DMS153 (cell line): Measurements from ENCODE around the gene MRPL55.
"Not testable (repeated sequence)": the region's sequence is repeated elsewhere in the genome, so short reads cannot be mapped to it uniquely, and the experiment has no call there.

Experiments used
- DNase-seq: peaks from one replicate; lab custom pipeline; 2025; lab: John Stamatoyannopoulos, UW

MRPL55 gene

DNA sequence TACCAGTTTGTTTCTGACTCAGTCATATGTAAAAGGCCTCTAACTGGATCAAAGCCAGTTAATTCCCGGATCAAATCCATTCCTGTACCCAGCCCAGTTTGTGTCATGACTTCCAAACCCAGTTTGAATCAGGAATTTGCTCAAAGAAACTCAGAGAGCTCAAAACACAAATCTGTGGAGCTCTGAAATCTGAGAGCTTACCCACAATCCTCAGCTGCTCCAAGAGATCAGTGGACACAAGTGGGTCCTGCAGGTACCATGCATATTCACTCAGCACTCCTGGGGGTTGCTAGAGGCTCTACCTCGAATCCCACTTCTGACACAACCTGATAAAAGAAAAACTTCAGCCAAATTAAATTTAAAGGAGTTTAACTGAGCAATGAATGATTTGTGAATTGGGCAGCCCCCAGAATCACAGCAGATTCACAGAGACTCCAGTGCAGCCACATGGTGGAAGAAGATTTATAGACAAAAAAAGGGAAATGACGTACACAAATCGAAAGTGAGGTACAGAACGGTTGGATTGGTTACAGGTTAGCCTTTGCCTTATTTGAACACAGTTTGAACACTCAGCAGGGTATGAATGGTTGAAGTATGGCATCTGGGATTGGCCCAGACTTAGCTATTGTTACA is 11.9 kb upstream of the MRPL55 start:
- no peak for DNase-seq

DNA sequence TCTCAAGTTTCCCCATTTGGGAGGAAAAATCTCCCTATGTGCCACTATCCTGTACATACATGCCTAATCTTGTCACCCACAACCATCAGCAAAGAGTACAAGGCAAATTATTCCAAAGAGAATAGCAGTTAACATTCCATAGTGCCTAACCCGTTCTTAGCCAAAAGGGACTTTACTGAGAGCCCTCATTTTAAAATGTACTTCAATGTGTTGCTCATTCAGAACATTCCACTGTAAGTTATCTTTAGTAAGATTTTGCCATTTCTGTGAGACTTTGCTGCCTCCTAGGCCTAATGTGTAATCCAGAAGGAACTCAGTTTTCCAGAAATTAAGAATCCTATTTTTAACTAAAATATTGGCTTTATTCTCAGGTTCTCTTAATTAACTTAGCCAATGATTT is 11.3 kb upstream of the MRPL55 start:
- no peak for DNase-seq

- DNase-seq, result no peak
These were observed 8.9 kb upstream of the MRPL55 start for GRCh38 chr1:228118040-228118439.

- DNase-seq, result no peak
These were observed 8.2 kb upstream of the MRPL55 start for GRCh38 chr1:228117335-228117734.

DNA sequence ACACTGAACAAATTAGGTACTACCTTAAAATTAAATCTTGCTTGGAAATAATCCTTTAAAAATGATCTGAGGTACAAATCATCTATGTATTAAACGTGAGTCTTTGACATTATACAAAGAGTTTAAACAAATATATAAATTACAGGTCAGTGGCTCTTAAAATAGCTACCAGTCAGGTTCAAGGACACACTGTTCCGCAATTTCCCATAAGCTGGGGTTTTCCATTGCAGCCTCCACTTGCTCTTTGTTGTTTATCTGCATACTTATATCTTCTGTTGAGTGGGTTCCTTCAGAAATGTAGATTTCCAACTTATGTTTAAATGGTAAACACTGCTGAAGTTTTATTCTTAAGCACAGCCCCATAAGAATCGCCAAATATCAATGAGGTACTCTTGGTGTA is 5.7 kb upstream of the MRPL55 start:
- no peak for DNase-seq

DNA sequence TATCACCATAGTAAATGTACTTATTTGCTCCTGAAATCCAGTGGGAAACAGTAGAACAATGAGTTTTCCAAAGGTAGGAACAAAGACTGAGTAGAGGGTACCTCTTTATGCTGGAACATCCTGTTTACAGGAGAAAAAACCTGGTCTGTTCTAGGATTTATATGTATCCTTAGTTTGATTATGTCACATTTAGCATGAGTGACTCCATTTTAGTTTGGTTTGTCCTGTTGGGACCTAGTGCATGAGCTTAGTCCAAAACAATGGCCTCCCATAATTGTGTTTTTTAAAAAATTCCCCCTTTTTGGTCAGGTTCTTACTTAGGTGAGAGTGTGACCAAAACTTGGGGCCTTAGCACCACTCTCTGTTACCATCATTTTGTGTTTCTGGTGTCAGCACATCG is 3.5 kb upstream of the MRPL55 start:
- no peak for DNase-seq

DNA sequence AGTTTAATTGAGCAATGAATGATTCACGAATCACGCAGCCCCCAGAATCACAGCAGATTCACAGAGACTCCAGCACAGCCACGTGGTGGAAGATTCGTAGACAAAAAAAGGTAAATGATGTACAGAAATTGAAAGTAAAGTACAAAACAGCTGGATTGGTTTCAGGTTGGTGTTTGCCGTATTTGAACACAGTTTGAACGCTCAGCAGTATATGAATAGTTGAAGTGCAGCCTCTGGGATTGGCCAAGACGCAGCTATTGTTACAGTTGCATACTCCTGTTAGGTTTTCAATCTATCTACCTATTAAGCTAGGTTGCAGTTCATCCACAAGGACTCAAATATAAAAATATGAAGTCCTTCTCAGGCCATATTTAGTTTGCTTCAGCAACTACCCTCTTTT is 3.1 kb upstream of the MRPL55 start:
- DNase-seq, result no peak

DNA sequence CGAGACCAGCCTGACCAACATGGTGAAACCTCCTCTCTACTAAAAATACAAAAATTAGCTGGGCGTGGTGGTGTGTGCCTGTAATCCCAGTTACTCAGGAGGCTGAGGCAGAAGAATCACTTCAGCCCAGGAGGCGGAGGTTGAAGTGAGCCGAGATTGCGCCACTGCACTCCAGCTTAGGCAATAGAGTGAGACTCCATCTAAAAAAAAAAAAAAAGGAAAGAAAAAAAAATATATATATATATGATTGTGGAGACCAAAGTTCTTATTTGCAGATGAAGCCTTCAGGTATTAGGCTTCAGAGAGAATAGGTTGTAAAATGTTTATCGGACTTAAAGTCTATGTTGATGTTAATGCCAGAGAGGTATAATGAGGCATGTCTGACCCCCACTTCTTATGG is 2.2 kb upstream of the MRPL55 start:
- DNase-seq, result not testable (repeated sequence)

GRCh38 chr1:228110556-228110955 is 1.5 kb upstream of the MRPL55 start:
- no peak for DNase-seq

DNA sequence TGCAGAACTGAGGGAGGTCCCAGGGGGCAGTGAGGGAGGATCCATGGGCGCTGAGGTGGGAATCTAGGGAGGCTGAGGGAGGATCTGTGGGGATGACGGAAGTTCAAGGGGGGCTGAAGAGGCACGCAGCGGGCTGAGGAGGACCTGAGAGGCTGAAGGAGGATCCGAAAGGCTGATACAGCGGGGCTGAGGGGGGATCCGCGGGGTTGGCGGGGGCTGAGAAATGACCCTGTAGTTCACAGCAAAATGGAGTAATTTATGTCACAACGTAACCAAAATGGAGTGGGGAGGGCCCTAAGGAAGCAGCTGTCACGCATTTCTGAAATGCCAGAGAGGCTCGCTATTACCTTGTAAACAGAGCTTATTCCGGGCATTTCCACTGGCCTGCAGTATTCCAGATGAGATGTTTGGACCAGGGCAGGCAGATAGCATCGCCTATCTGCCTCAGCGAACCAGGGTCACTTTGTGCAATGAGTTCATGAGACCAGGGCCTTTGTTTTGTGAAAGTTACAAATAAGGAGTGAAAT is 926 bp upstream of the MRPL55 start:
- no peak for DNase-seq

GRCh38 chr1:228108742-228109072 is 392 bp downstream of the MRPL55 start:
- DNase-seq, result no peak

- no peak for DNase-seq
These were observed 926 bp downstream of the MRPL55 start for GRCh38 chr1:228108055-228108690.

DNA sequence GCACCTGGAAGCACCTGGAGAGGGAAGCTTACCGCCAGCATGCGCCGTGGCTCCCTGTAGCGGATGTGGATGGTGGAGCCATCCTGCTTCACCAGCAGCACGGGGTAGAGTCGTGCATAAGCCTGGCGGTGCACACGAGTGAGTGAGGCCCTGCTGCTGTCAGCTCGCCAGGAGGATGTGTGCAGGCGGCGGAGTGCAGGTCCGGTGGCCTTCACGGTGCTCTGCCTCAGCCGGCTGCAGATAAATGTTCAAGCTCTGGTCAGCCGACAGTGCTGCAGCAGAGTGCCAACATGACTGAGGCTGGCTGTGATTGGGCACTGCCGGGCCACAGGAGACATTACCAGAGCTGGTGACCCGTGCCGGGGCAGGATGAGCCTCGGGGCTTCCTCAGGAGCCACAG is 1.5 kb downstream of the MRPL55 start:
- DNase-seq, result no peak

DNA sequence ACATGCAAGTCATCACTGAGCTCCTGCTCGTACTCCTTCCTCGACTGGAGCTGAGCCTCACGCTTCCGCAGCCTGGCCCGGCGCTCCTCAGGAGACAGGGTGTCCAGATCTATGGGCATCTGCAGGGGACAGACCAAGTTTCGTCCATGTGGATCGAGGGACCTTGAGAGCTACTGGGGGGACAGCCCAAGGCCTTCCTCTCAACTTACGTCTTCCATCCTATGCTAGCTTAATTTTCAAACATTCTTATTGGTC is 2.4 kb downstream of the MRPL55 start:
- no peak for DNase-seq

DNA sequence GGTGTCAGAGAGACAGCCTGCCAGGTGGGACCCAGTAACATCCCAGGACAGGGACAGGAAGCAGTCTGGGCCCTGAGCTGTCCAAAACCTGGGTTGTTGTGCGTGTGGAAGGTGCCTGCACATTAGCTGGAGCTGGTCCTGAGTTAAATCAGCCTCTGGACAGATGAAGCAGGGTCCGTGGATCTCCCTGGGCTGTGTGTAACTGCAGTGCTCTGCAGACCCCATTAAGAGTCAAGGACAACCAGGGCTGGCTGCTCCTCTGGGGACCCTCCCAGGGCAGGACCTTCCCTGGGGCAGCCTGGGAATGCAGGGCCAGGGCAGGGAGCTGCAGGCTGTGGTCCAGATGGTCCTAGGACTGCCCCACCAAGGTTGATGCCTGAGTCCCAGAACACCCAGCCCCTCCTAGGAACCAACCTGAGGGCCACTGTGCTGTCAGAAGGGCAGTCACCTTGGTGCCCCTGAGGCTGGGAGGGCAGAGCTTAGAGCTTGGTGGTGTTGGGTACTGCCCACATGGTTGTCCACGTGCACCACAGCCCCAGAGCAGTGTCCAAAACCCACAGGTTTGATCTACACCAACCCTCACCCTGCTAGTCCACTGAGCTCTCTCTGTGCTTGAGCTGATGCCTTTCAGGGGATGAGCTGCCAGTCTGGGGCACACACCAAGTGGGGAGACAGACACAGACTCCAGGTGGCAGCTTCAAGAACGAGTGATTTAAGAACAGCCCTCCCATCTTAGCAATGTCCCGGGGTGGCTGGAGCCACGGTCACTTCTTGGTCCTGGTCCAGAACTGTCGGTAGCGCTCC is 2.9 kb downstream of the MRPL55 start:
- DNase-seq, result no peak

DNA sequence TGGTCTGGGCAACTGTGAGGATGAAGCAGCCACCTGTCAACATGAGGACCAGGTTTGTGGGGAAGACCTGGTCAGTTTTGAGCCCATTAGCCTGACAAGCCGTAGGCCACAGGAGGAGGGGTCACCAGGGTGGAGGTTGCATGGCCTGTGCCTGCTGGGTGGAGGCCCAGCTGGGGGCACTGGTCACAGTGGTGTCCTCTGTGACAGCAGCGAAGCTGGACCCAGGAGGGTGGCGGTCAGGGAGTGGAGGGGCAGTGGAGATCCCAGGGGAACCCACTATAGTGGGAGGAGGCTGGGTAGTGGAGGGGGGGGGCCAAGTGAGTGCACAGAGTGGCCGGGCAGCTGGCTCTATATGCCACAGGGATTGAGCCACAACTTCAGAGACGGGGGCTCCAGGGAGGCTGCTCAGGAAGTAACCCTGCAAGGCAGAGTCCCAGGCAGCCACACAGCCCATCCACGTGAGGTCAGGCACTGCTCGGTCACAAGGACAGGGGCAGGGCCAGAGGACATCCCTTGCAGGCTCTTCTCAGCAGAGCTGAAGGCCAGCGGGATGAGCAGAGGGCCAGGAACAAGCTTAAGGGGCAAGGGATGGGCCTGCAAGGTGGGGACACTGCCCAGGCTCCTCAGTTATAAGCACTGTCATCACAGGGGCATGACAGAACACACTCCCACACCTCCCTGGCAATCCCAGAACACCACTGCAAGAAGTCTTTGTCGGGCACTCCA is 3.7 kb downstream of the MRPL55 start:
- no peak for DNase-seq

GRCh38 chr1:228104526-228105269 is 4.4 kb downstream of the MRPL55 start:
- DNase-seq, result no peak

DNA sequence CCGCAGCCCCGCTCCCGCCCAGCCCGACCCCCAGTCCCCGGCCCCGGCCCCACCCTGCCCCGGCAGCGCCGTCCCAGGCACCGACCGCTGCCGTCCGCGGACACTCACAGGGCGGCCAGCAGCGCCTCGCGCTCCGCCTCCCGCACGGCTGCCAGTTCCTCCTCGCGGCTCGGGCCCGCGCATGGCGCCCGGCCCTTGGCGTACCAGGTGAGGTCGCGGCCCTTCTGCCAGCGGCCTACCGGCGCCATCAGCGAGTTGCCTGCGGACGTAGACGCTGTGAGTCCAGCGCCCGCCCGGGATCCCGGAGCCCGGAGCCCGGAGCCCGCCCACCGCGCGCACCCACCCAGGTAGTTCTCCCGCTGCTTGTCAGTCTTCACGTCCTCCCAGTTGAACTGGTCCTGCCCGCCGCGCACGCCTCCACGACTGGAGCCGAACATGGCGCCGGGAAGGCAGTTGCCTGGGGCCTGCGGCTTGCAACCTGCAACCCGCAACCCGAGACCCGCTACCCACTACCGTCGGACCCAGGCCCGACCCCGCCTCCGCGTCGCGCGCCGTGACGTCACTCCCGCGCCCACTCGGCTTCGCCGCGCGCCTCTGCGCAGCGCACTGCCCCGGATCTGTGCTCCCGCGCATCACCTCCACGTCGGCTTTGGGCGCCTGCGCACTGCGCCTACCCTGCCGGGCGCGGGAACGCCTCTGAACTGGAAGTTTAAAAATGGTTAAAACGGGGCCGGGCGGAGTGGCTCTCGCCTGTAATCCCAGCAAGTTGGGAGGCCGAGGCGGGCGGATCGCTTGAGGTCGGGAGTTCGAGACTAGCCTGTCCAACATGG is 6.1 kb downstream of the MRPL55 start, which contains the start of gene C1orf35:
TSS of gene C1orf35 (minus strand) at position 535 of the 830 bp plus-strand sequence. CDS start at position 437, 98 bp downstream.
- peak; percentile 93 for DNase-seq

DNA sequence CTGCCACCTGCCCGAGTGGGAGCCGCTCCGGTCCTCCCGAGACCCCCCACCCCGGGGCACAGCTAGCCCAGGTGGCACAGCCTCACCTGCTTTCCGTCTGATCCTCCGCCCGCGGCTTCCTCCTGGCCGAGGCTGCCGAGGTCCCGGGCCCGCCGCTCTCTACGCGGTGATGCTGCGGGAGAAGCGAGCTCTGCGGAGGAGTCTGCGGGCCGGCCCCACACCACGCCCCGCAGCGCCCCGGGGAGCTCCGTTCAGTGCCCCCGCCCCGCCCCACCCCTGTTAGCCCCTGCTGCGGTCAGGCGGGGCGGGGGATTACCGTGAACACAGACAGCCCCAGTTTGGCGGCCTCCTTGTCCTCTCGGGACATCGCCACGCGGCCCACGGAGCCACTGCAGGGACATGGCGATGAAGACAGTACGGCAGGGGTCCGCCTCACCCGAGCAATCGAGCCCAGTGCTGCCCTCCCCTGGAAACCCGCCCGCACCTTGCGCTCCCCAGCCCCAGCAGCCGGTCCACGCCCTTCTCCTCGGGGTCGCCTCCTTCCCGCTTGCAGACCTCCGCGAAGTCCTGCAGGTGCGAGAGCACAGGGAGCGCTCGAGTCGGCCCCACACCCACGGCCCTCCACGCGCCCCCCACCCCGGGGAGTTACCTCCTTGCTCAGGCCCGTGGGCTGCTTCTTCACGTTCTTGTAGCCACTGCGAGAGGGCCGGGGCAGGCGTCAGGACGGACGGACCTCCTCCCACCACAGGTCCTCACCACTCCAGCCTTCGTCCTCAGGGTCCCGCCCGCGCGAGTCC is 6.9 kb downstream of the MRPL55 start:
- DNase-seq, result no peak

DNA sequence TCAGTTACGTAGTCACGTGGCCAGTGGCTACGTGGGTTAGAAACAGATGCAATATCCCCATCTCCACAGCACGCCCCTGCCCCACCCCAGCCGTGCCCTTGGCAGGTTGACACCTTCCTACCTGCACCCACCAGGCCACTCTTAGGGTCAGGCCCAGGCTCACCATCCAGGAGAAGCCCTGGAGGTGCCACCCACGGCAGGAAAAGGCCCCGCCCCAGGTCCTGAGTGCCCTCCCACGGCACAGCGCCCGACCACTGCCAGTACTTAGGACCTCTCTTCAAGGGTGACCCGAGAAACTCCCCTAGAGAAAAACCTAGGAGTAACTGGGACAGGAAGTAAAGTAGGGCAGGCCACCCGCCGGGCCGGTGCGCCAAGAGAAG is 7.5 kb downstream of the MRPL55 start:
- DNase-seq, result no peak
